H1 (cell line): ENCODE measurements around the gene HCK. TPM values are rescaled to one million over a fixed set of nuclear protein-coding genes. Genes with fewer than 3 reads are reported as not detected.

ENCODE experiments used
- ATF2 ChIP-seq: IDR thresholded peaks from 2 replicates; pipeline ENCODE4 v1.6.1; 2012; ENCODE audit warnings: low read length, inconsistent platforms
- BCL11A ChIP-seq, 2 experiments: IDR thresholded peaks; one replicate each; pipeline ENCODE4 v1.6.1; 2011; ENCODE audit warnings: low read depth in 2 of 2, low read length in 2 of 2, mild to moderate bottlenecking in 2 of 2
- CHD1 ChIP-seq: IDR thresholded peaks from 2 replicates; pipeline ENCODE4 v1.6.1; 2012; ENCODE audit warnings: low read depth, low read length, improper control_type of control experiment
- KDM5A ChIP-seq: fragments of 200-600 bp; IDR thresholded peaks from 2 replicates; pipeline ENCODE4 v1.7.1; 2012; ENCODE audit warnings: mild to moderate bottlenecking, low read length, inconsistent platforms, mixed read lengths
- SIRT6 ChIP-seq: IDR thresholded peaks from one replicate; pipeline ENCODE4 v1.7.1; 2012; ENCODE audit warnings: low read length, inconsistent platforms
- SP1 ChIP-seq: IDR thresholded peaks from 2 replicates; pipeline ENCODE4 v1.6.1; 2011; ENCODE audit warnings: low read depth, low read length
- TAF7 ChIP-seq: optimal IDR thresholded peaks from 2 replicates; pipeline ENCODE3; 2011; ENCODE audit warnings: low read depth, mild to moderate bottlenecking, inconsistent platforms, low read length, moderate library complexity, borderline replicate concordance
- YY1 ChIP-seq: IDR thresholded peaks from 2 replicates; pipeline ENCODE4 v1.6.1; 2011; ENCODE audit warnings: low read depth, mild to moderate bottlenecking, low read length
- polyA plus RNA-seq, 7 experiments: library from polyadenylated mRNA; depleted of rRNA in 3 of 7; stranded (reverse) in 5 of 7; unstranded in 2 of 7; fragments of >200 nt in 5 of 7; fragments of 200-250 nt in 2 of 7; gene quantifications; 1 replicate in 5 of 7; 2 replicates in 1 of 7; 4 replicates in 1 of 7; pipeline versions ENCODE4 v1.2.1 to v1.2.3, GENCODE V29; 2011 to 2013; ENCODE audit warnings: missing spikeins in 2 of 7, mixed read lengths in 2 of 7
- total RNA-seq: library from RNA; stranded (reverse); fragmentation: NEBNext Ultra II Directional; extraction: Animal tissue kit (Norgen Biotek cat#: 25700); gene quantifications from 2 replicates; pipeline ENCODE4 v1.2.1, GENCODE V29; 2021
- TF ChIP-seq, protein P1 (sequence below): fragments of 300-600 bp; sonication (generic); IDR thresholded peaks from 2 replicates; pipeline ENCODE4 v1.7.1; 2012; ENCODE audit warnings: low read length, moderate library complexity, mild to moderate bottlenecking, inconsistent platforms; ENCODE audit not compliant: insufficient replicate concordance

HCK gene
- total and polyA plus RNA-seq, 2 of the 8 experiments (the other 6 are each of a cell fraction or from before 2014, with no cell fraction given) = 0.37 to 4.3 TPM

- TF ChIP-seq, protein P1, sequence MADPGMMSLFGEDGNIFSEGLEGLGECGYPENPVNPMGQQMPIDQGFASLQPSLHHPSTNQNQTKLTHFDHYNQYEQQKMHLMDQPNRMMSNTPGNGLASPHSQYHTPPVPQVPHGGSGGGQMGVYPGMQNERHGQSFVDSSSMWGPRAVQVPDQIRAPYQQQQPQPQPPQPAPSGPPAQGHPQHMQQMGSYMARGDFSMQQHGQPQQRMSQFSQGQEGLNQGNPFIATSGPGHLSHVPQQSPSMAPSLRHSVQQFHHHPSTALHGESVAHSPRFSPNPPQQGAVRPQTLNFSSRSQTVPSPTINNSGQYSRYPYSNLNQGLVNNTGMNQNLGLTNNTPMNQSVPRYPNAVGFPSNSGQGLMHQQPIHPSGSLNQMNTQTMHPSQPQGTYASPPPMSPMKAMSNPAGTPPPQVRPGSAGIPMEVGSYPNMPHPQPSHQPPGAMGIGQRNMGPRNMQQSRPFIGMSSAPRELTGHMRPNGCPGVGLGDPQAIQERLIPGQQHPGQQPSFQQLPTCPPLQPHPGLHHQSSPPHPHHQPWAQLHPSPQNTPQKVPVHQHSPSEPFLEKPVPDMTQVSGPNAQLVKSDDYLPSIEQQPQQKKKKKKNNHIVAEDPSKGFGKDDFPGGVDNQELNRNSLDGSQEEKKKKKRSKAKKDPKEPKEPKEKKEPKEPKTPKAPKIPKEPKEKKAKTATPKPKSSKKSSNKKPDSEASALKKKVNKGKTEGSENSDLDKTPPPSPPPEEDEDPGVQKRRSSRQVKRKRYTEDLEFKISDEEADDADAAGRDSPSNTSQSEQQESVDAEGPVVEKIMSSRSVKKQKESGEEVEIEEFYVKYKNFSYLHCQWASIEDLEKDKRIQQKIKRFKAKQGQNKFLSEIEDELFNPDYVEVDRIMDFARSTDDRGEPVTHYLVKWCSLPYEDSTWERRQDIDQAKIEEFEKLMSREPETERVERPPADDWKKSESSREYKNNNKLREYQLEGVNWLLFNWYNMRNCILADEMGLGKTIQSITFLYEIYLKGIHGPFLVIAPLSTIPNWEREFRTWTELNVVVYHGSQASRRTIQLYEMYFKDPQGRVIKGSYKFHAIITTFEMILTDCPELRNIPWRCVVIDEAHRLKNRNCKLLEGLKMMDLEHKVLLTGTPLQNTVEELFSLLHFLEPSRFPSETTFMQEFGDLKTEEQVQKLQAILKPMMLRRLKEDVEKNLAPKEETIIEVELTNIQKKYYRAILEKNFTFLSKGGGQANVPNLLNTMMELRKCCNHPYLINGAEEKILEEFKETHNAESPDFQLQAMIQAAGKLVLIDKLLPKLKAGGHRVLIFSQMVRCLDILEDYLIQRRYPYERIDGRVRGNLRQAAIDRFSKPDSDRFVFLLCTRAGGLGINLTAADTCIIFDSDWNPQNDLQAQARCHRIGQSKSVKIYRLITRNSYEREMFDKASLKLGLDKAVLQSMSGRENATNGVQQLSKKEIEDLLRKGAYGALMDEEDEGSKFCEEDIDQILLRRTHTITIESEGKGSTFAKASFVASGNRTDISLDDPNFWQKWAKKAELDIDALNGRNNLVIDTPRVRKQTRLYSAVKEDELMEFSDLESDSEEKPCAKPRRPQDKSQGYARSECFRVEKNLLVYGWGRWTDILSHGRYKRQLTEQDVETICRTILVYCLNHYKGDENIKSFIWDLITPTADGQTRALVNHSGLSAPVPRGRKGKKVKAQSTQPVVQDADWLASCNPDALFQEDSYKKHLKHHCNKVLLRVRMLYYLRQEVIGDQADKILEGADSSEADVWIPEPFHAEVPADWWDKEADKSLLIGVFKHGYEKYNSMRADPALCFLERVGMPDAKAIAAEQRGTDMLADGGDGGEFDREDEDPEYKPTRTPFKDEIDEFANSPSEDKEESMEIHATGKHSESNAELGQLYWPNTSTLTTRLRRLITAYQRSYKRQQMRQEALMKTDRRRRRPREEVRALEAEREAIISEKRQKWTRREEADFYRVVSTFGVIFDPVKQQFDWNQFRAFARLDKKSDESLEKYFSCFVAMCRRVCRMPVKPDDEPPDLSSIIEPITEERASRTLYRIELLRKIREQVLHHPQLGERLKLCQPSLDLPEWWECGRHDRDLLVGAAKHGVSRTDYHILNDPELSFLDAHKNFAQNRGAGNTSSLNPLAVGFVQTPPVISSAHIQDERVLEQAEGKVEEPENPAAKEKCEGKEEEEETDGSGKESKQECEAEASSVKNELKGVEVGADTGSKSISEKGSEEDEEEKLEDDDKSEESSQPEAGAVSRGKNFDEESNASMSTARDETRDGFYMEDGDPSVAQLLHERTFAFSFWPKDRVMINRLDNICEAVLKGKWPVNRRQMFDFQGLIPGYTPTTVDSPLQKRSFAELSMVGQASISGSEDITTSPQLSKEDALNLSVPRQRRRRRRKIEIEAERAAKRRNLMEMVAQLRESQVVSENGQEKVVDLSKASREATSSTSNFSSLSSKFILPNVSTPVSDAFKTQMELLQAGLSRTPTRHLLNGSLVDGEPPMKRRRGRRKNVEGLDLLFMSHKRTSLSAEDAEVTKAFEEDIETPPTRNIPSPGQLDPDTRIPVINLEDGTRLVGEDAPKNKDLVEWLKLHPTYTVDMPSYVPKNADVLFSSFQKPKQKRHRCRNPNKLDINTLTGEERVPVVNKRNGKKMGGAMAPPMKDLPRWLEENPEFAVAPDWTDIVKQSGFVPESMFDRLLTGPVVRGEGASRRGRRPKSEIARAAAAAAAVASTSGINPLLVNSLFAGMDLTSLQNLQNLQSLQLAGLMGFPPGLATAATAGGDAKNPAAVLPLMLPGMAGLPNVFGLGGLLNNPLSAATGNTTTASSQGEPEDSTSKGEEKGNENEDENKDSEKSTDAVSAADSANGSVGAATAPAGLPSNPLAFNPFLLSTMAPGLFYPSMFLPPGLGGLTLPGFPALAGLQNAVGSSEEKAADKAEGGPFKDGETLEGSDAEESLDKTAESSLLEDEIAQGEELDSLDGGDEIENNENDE = no peak
- TF ChIP-seq ATF2 = no peak
- TF ChIP-seq YY1 = no peak
- no peak for TF ChIP-seq BCL11A (IDR thresholded peaks at IDR 0.05; ENCODE audit: low read depth in 2 of 2, low read length in 2 of 2)
- TF ChIP-seq TAF7 = no peak
- no peak for TF ChIP-seq KDM5A
- TF ChIP-seq CHD1 = no peak
- TF ChIP-seq SIRT6 = no peak
- no peak for TF ChIP-seq SP1
These were observed 23.5 kb downstream of the HCK start (continued) for GRCh38 chr20:32075534-32075933.
